ENCODE results near the gene ZNF787.
"Not testable (repeated sequence)": the region's sequence is repeated elsewhere in the genome, so short reads cannot be mapped to it uniquely, and the experiment has no call there.

Gene ZNF787

GRCh38 chr19:56103027-56103614 lies 18.0 kb downstream of the ZNF787 start:
- no peak for DNase-seq

GRCh38 chr19:56101746-56102535 lies 19.2 kb downstream of the ZNF787 start:
- DNase-seq: no peak

- no peak for DNase-seq
Observed at GRCh38 chr19:56101095-56101494, 20.0 kb downstream of the ZNF787 start.

GRCh38 chr19:56099638-56100539 lies 21.2 kb downstream of the ZNF787 start:
- DNase-seq: no peak

- no peak for DNase-seq
Observed at GRCh38 chr19:56098731-56099568, 22.1 kb downstream of the ZNF787 start.

GRCh38 chr19:56098237-56098636 lies 22.9 kb downstream of the ZNF787 start:
- DNase-seq: not testable (repeated sequence)

- DNase-seq: no peak
Observed at GRCh38 chr19:56097776-56098175, 23.3 kb downstream of the ZNF787 start.

GRCh38 chr19:56097306-56097705 lies 23.8 kb downstream of the ZNF787 start:
- no peak for DNase-seq

GRCh38 chr19:56096665-56097064 lies 24.4 kb downstream of the ZNF787 start:
- no peak for DNase-seq

GRCh38 chr19:56094449-56094848 lies 26.6 kb downstream of the ZNF787 start:
- DNase-seq: no peak

- no peak for DNase-seq
Observed at GRCh38 chr19:56092685-56093631, 28.1 kb downstream of the ZNF787 start.

GRCh38 chr19:56091751-56092546 lies 29.1 kb downstream of the ZNF787 start:
- no peak for DNase-seq

GRCh38 chr19:56091066-56091490 lies 30.0 kb downstream of the ZNF787 start:
- DNase-seq: no peak

GRCh38 chr19:56089344-56089743 lies 31.8 kb downstream of the ZNF787 start:
- DNase-seq: no peak

GRCh38 chr19:56088497-56089215 lies 32.4 kb downstream of the ZNF787 start:
- no peak for DNase-seq

- DNase-seq: no peak
Observed at GRCh38 chr19:56087647-56088496, 33.2 kb downstream of the ZNF787 start.

- no peak for DNase-seq
Observed at GRCh38 chr19:56086671-56087430, 34.2 kb downstream of the ZNF787 start.

All from fibroblast of skin of right biceps (primary cell).